NCI-H748 (cell line): ENCODE results near the gene SH2B2.

Experiments
- DNase-seq: peaks from one replicate; lab custom pipeline; 2025; ENCODE audit not compliant: unreplicated experiment; lab: John Stamatoyannopoulos, UW

SH2B2 gene

GRCh38 chr7:102264367-102264891 lies 22.2 kb upstream of the SH2B2 start:
- no peak for DNase-seq

- DNase-seq, result no peak
Measured at GRCh38 chr7:102266541-102266940, 20.1 kb upstream of the SH2B2 start.

GRCh38 chr7:102268635-102269034 lies 18.0 kb upstream of the SH2B2 start:
- no peak for DNase-seq

GRCh38 chr7:102270178-102270887 lies 16.3 kb upstream of the SH2B2 start:
- no peak for DNase-seq

GRCh38 chr7:102271158-102271798 lies 15.4 kb upstream of the SH2B2 start:
- no peak for DNase-seq

GRCh38 chr7:102272075-102272916 lies 14.4 kb upstream of the SH2B2 start:
- peak; percentile 64 for DNase-seq

- no peak for DNase-seq
Measured at GRCh38 chr7:102272917-102273748, 13.5 kb upstream of the SH2B2 start.

- DNase-seq, result no peak
Measured at GRCh38 chr7:102273749-102274712, 12.6 kb upstream of the SH2B2 start.

GRCh38 chr7:102275123-102275703 lies 11.5 kb upstream of the SH2B2 start:
- no peak for DNase-seq

- no peak for DNase-seq
Measured at GRCh38 chr7:102277901-102278300, 8.8 kb upstream of the SH2B2 start.

- DNase-seq, result peak; percentile 74
Measured at GRCh38 chr7:102279537-102280400, 6.9 kb upstream of the SH2B2 start.

- no peak for DNase-seq
Measured at GRCh38 chr7:102280521-102280920, 6.1 kb upstream of the SH2B2 start.

GRCh38 chr7:102281785-102282184 lies 4.9 kb upstream of the SH2B2 start:
- no peak for DNase-seq

- no peak for DNase-seq
Measured at GRCh38 chr7:102282465-102283362, 4.0 kb upstream of the SH2B2 start.

GRCh38 chr7:102283477-102284189 lies 3.0 kb upstream of the SH2B2 start:
- DNase-seq, result no peak

GRCh38 chr7:102284399-102284798 lies 2.3 kb upstream of the SH2B2 start:
- DNase-seq, result no peak
